ENCODE measurements around the gene ZCWPW2.

The ZCWPW2 gene

DNA sequence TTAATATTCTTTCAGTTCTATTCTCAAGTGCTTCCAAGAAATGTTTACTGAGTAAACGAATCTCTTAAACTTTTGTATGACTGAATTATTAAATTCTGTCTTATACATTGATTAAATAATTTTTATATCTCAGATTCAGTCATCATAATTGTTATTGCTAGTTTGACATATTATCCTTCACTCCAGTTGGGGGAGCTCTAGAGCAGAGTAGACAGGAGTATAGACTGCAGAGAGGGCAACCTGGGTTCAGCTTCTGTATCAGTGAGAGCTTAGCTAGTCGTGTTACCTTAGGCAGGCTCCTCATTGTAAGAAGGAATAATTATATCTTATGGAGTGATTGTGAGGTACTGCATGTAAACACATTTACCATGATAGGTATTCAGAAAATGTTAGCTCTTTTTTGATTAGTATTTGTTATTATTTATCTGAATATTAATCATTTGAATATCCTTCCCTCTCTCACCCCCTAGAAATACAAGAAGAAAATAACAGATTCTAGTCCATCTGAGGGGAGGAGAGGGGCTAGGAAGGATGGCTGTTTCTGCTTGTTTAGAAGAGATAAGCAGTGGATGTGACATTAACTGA lies 31.0 kb upstream of the ZCWPW2 start:
- TF ChIP-seq, protein P1, sequence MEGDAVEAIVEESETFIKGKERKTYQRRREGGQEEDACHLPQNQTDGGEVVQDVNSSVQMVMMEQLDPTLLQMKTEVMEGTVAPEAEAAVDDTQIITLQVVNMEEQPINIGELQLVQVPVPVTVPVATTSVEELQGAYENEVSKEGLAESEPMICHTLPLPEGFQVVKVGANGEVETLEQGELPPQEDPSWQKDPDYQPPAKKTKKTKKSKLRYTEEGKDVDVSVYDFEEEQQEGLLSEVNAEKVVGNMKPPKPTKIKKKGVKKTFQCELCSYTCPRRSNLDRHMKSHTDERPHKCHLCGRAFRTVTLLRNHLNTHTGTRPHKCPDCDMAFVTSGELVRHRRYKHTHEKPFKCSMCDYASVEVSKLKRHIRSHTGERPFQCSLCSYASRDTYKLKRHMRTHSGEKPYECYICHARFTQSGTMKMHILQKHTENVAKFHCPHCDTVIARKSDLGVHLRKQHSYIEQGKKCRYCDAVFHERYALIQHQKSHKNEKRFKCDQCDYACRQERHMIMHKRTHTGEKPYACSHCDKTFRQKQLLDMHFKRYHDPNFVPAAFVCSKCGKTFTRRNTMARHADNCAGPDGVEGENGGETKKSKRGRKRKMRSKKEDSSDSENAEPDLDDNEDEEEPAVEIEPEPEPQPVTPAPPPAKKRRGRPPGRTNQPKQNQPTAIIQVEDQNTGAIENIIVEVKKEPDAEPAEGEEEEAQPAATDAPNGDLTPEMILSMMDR (IDR thresholded peaks at IDR 0.05): peak; percentile 74

DNA sequence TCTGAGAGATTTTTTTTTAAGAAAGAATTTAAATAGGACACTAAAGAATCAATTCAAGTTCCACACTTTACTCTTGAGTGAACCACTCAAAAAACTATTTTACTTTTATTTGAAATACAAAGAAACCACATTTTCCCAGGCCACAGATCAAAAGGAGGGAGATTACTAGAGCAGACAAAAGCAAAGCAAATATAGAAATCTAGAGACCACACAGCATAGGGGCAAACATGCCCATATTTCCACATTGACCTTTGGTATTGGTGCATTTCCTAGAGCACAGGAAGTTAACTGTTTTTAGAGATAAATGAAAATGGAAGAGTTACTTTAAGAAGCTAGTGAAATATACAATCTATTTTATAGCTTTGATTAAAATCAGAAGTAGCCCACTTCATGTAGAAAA lies 27.5 kb upstream of the ZCWPW2 start:
- TF ChIP-seq, protein P1 (IDR thresholded peaks at IDR 0.05): no peak

DNA sequence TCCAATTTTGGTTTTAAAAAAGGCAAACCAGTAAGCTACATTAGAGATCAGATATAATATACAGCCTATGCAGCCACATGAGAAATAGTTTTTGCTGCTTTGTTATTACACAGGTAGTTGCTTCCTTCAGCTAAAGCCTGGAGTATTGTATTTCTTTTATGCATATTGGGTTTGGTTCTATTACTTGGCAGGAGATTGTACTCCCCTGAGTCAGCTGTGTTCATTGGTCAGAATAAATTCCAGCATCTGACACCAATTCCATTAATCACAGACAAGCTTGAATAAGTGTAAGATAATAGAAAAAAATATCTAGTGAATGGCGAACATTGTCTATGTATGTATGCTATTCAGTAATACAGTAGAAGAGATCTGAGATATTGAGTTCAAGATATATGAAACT lies 26.1 kb upstream of the ZCWPW2 start:
- TF ChIP-seq, protein P1 (IDR thresholded peaks at IDR 0.05): no peak

DNA sequence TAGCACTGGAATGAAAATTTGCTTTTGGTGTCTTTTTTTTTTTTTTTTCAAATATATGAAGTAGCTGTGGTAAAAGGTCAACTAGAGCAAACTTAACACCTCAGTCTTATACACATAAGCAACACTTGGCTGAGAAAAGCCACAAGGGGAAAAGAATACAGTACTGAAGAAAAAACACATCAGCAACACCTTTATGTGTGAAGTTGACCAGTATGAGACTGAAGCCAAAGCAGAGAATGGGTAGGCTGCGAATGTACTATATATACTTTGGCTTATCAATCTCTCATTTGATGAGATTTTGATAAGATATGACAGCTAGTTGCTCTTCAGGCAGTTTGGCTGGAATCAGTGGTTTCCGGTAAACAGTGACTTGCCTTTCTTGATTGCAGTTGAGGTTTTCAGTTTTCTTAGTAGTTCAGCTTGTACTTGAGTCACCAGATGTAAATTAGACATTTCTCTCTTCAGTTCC lies 22.0 kb upstream of the ZCWPW2 start:
- TF ChIP-seq, protein P1 (IDR thresholded peaks at IDR 0.05): no peak

DNA sequence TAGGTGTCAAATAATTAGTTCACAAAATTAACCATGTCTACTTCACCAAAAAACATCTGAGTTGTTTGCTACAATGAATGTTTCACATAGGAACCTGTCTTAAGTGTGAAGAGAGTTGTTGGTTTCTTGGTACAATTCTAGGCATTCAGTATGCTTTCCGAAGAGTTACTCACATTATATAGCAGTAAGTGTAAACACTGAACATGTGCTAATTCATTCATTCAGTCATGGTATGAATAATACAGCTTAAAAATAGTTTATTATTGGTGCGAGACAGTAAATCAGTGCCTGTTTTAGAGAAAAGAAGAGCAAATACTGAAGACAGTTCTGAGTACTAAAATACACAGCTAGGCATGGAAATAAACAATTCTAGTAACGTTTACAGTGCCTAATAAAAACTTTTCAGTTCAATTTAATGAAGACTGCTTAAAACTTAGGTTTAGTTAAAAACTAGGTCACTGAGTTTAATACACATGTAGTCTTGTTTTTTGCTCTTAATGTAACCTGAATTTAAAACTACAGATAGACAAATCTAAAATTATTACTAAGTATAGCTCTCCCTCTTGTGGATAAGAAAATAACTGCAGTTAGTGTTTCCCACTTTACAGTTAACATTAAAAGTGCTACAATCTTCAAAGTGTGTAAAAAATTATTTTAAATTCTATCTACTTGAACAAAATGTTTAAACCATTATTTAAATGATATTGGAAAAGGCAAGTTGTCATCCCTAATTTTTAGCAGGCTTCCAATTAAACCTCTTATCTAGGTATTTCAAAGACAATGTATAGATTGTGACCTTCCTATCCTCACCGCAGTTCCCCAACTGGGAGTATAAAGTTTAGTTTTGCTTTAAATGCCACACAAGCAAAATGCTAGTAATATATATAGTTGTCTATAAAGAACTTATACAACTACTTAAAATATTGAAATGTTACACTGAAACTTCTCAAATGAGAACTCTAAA lies 20.1 kb upstream of the ZCWPW2 start:
- TF ChIP-seq, protein P1 (IDR thresholded peaks at IDR 0.05): peak; percentile 72

DNA sequence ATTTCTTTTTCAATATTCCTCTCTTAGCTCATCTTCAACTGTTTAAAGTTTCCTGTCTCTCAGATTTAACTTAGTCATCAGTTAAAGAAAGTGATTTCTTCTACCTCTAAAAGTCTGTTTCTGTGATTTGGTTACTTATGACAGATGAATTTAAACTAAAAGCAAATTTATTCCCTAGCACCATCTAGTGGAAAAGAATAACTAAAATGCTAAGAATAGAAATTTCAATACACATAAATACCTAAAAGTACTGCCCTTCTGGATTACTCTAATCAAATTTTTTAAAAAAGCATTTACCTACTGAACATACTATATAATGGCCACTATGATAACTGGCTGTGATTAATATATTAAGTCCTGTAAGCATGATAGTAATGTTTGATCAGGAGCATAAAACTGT lies 14.0 kb upstream of the ZCWPW2 start:
- TF ChIP-seq, protein P1 (IDR thresholded peaks at IDR 0.05): peak; percentile 40; the same call in 1 of the 2 replicates

DNA sequence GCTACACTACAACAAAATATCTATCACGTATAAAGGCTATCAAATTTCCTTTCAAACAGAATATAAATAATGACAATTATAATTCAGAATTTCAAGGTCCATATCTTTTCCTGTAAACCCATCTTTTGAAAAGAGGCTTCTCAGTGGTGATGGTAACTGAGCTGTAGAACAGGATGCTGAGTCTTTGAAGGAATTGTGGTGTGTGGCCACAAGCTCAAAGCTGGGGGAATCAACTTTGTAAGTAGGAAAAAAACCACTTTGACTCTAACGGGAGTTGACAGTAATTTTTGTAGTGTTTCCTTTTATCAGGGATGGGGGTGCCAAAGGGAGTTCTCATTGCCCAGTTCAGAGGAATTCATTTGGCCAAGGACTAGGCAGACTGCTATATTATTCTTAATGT lies 13.3 kb upstream of the ZCWPW2 start:
- TF ChIP-seq, protein P1 (IDR thresholded peaks at IDR 0.05): no peak

All from LNCAP (cell line).